GM15510 (cell line): ENCODE data around the gene PAIP1.

Source experiments
- POLR2A ChIP-seq: IDR thresholded peaks from 3 replicates; pipeline ENCODE4 v1.6.1; 2011; ENCODE audit warnings: borderline replicate concordance; ENCODE audit not compliant: insufficient read length; ENCODE audit errors: extremely low read depth

Gene PAIP1

DNA sequence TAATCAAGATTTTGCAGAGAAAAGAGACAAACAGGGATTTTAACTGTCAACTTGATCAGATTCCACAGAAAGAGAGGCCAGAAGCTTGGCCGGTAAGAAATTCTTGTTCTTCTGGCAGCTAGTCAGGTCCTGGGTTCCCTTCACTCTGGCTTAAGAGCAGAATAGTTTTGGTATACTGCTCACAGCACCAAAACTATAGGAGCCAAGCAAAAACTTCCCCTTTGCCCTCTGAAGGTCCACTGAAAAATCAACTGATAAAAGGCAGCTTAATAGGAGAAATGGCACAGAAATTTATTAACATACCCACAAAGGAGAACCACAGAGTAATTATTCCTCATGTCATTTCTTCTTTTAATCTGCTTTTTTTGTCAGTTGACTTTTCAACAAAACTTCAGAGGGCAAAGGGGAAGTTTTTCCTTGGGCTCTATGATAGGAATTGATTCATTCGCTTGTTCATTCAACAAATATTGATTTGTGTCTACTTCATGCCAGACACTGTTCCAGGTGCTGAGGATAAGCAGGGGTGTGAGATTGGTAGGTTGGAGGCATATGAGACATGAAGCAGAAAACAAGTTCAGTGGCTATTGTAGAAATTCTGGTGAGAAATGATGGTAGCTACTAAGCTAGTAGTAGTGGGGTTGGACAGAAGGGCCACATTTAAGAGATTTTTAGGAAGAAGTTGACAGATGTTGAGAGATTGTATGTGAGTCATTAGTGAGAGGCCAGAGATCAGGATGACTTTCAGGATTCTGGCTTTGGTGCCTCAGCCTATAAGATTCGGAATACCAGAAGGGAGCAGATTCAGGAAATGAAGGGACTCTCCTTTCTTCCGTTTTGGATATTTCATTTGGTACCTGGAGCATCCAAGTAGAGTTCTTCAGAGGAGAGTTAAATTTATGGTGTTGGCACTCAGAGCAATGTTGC is 25.5 kb upstream of the PAIP1 start:
- TF ChIP-seq POLR2A = no peak

DNA sequence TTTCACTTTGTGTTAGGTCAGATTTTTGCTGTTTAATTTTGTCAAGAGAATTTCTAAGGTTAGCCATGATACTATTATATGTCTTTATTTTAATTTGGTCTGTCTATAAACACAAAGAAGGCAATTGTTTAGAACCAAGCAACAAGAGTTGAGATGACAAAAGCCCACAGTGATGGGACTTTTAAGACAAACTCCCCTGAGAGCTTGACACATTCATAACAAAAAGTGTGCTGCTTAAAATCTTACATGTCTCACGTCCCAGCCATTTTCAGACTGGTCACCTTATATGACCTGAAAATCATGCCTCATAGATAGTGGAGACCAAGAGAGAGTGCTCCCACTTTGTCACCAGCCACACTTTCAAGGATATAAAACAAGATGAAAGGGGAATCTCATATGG is 24.5 kb upstream of the PAIP1 start:
- TF ChIP-seq POLR2A = no peak

DNA sequence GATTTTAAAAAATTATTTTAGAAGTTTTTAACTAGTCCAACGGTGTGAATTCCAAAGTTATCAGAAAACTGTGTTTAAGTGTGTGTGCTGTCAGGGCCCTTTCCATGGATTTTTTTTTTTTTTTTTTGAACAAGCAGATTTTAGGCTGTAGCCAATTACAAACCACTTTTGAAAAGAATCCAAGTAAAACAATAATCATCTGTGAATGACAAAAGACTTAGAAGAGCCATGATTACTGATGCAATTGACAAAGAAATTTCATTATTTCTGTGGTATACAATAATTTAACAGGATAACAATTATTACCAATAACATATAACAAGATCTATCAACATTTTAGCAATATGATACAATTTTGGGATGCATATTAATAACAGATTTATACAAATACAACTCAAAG is 16.2 kb upstream of the PAIP1 start:
- no peak for TF ChIP-seq POLR2A

DNA sequence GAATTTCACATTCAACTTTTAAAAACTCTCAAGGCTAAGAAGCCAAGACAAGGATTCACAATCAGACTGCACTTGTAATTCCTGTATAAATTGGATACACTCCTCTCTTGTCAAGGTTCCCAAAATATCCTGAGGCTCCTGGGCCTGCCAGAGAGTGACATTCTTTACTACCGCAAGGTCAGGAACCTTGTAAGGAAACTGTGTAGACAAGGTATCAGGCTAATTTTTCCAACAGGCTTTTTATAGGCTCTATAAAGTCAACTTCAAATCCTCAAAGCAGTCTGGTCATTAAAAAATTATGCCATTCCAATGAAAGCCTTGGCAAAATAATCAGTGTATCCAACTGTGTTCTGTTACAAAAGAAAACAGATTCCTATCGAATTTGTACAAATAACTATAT is 15.5 kb upstream of the PAIP1 start:
- no peak for TF ChIP-seq POLR2A

DNA sequence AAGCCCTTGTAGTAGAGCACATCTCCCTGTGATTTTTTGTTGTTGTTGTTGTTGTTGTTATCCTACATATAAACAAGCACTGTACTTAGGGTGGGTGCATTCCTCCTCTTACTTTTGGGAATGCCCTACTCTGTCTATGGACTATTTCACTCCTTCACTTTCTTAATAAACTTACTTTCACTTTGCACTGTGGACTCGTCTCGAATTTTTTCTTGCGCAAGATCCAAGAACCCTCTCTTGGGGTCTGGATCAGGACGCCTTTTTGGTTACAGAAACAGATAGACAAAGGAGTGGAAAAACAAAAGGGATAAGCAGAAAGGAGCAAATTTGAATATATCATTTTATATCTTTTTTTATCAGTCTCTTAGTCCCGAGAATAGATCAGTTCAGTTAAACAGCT is 14.4 kb upstream of the PAIP1 start:
- no peak for TF ChIP-seq POLR2A

DNA sequence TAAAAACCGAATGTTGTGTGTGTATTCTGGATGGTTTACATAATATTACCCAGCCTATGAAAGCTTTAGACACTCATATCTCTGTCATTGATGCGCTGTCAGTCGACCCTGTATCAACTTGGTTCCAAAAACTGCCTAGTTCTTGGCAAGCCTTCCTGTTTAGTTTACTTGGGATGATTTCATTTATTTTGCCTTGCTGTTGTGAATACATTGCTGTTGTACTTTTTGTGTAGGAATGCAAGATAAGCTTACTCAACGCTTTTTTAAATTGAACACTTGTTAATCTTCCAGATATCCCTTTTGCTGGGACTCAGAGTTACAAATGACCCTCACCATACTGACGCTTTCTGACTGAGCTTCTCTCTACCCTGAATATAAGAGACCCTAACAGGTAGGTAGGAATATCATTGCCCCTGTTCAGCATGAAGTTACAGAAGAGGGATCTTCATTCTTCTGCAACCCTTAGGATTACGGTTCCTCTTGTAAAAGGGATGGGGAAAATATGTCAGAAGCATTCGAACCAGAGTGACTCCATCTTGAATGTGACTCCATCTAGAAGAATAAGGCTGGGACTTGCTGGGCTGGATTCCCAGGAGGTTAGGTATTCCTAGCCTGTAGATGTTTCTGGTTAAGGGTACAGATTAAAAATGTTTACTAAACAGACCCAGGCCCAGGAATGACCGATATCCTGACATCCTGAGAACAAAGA is 13.7 kb upstream of the PAIP1 start:
- no peak for TF ChIP-seq POLR2A

DNA sequence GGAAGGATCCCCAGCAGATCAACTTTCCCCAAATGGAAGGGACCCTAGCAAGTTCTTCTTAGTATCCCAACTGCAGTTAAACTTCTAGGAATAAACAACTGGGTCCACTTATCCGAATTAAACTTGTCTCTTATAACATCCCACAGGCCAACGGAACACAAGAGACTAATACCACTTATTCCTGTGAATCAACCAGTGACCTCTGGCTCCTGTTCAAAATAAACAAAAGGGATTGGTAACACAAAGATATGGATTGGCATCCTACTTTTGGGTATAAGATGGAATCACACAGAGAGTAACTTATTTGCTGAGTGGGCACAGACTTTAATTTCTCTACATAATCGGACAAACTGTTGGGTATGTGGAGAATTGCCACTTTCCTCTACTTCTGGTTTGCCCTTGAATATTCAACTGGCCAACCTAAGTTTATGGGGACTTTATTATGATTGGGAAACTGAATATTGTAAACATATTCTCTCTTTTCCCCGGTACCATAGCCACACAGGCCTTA is 12.4 kb upstream of the PAIP1 start:
- TF ChIP-seq POLR2A = no peak

DNA sequence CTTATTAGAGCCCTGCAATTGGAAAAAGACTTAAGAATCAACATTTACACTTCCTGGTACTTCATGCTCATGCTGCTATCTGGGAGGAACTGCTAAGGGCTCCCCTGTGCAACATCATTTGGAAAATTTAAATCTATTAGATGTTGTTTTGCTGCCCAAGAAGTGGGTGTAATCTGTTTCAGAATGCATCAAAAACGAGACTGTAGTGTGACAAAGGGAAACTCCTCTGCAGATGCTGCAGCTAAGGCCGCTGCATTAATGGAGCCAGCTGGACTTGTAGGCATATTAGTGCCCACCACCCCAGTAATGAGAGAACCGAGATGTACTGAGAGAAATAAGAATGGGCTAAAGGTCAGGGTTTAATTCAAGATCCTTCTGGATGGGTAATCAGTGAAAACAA is 11.1 kb upstream of the PAIP1 start:
- no peak for TF ChIP-seq POLR2A

DNA sequence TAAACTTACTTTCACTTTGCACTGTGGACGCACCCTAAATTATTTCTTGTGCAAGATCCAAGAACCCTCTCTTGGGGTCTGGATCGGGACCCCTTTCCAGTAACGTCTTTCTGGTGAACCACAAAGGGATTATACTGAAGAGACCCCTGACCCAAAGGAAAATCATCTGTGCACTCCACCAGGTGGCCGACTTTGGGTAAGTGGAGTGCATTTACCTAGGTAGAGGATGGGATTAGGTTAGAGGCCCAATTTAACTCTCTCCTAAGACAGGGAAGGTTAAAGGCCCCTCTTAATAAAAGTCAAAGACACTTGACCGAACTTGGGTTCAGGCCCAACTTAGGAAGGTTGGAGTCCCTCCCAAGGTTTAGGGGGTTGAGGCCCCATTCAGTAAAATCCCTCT is 8.2 kb upstream of the PAIP1 start:
- TF ChIP-seq POLR2A = no peak

DNA sequence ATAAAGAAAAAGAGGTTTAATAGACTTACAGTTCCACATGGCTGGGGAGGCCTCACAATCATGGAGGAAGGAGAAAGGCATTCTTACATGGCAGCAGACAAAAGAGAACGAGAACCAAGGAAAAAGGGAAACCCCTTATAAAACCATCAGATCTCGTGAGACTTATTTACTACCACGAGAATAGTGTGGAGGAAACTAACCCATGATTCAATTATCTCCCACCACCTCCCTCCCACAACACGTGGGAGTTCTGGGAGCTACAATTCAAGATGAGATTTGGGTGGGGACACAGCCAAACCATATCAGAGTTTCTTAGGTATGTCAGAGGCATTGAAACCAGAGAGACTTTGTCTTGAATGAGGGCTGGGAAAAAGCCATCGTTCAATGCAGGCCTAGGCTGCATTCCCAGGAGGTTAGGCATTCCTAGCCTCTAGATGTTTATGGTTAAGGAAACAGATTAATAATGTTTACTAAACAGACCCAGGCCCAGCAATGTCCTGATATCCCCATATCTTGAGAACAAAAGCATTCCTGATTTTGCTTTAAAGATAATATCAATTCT is 7.5 kb upstream of the PAIP1 start:
- no peak for TF ChIP-seq POLR2A

DNA sequence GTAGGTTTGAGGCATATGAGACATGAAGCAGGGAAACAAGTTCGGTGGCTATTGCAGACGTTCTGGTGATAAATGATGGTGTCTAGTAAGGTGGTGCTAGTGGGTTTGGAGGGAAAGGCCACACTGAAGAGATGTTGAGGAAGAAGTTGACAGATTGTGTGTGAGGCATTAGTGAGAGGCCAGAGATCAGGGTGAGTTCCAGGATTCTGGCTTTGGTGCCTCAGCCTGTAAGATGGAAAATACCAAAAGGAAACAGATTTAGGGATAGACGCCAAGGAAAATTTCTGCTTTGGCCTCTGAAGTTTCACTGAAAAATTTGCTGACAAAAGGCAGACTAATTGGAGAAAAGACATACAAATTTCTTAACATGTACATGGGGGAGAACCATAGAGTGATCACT is 6.4 kb upstream of the PAIP1 start:
- TF ChIP-seq POLR2A = no peak

DNA sequence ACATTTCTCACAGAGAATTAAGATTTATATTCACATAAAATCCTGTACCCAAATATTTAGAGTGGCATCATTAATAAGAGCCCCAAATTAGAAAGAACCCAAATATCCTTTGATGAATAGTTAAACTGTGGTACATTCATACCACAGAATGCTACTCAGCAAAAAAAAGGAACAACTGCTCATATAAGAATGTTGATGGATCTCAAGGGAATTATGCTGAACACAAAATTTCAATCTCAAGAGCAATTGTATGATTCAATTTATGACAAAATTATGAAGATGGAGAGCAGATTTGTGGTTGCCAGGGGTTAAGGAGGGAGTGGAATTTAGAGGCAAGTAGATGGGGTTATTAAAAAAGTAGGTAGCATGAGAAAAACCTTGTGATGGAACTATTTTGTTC is 4.5 kb upstream of the PAIP1 start:
- no peak for TF ChIP-seq POLR2A

DNA sequence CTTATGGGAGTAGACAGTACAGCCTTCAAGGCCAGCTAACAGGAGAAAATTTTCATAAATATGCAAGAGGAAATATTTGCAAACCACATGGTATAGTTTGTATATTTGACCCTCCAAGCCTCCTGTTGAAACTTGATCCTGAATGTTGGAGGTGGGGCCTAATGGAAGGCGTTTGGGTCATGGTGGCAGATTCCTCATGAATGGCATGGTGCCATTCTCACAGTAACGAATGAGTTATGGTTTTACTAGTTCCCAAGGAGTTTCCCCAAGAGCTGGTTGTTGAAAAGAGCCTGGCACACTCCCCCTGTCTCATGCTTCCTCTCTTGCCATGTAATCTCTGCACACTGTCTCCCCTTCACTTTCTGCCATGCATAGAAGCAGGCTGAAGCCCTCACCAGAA is 3.3 kb upstream of the PAIP1 start:
- no peak for TF ChIP-seq POLR2A

DNA sequence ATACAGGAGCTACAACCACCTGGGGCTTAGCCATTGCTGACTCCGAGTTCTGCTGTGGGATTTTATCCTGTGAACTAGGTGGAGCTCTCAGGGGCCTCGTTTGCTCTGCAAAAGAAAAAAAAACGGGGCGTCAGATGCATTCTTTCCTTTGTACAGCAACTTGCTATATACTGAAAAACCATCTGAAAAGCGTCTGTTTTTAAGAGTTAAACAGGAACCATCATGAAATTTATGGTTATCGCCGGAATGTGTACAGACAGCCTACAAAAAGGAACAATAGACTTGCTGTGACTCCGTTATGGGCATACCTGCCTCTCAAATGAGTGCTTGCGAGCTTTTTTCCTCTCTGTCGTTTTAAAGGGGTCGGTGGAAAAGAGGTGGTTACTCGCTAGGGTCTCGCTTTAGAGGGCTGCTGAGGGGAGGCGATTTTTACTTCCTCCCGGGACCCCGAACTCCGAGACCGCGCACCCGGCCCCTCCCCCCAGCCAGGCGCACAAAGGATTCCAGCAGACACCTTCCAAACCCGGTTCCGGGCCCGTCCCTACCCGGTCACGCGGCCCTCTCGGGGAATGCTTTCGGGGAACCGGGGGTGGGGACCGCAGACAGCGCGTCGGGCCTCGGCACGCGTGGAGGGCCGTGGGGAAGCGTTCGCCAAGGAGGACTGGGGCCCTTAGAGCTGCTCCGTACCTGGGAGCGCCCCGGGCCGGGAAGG is 826 bp downstream of the PAIP1 start:
- TF ChIP-seq POLR2A = no peak

DNA sequence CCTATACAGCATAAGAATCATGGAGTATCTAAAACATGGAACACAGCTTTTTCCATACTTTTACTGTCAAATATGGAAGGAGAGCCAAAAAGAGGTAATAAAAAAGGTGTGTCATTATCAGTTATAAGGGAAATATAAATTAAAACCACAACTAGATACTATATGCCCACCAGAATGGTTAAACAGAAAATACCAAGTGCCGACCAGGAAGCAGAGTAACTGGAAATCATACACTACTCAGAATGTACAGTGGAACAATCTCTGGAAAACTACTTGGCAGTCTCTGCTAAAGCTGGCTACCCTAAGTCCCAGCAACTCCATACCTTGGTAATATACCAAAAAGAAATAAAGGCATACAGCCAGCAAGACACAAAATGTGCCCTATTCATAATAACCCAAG is 2.4 kb downstream of the PAIP1 start:
- TF ChIP-seq POLR2A = no peak
